Caco-2 (cell line): ENCODE data around the gene CAPZA2. TPM values are rescaled to one million over a fixed set of nuclear protein-coding genes. Genes with fewer than 3 reads are reported as not detected.
"Not testable (repeated sequence)": the region's sequence is repeated elsewhere in the genome, so short reads cannot be mapped to it uniquely, and the experiment has no call there.

Source experiments
- Bru-seq: library from RNA; stranded (reverse); fragments of 400-500 nt; gene quantifications from one replicate; lab custom pipeline; 2021; lab: Mats Ljungman, UMichigan
- BruChase-seq, 2 experiments: library from RNA; stranded (reverse); fragments of 400-500 nt; gene quantifications; one replicate each; lab custom pipeline; 2021; lab: Mats Ljungman, UMichigan
- BruUV-seq: library from RNA; stranded (reverse); fragments of 400-500 nt; replicated peaks from 2 replicates; lab custom pipeline; 2021; lab: Mats Ljungman, UMichigan
- CTCF ChIA-PET: fragments of 300-600 bp; sonication (Branson Sonifier 250); formaldehyde crosslinking; loops from one replicate; lab custom pipeline; 2022; ENCODE audit warnings: antibody characterized with exemption; lab: Charles Lee
- POLR2A ChIA-PET: fragments of 300-600 bp; sonication (Branson Sonifier 250); formaldehyde crosslinking; loops from one replicate; lab custom pipeline; 2022; ENCODE audit warnings: antibody characterized with exemption; lab: Charles Lee
- DNase-seq, 2 experiments: peaks; one replicate each; pipeline versions ENCODE4 v3.0.0 to v3.0.0-alpha.2; 2020 to 2022
- H3K27me3 ChIP-seq: replicated peaks from 2 replicates; pipeline ENCODE4 v1.6.0; 2011; ENCODE audit warnings: low read length; ENCODE audit not compliant: control insufficient read depth, insufficient read depth
- H3K36me3 ChIP-seq: 2 replicates; pipeline ENCODE4 v1.5.1; 2011; ENCODE audit warnings: low read length; ENCODE audit not compliant: control insufficient read depth, insufficient read depth
- H3K4me1 ChIP-seq: fragments of 250-450 bp; sonication (Bioruptor Pico); 2 replicates; pipeline ENCODE4 v1.5.1; 2020; ENCODE audit warnings: mild to moderate bottlenecking
- H3K4me3 ChIP-seq: 2 replicates; pipeline ENCODE4 v1.5.1; 2011; ENCODE audit warnings: low read depth, mild to moderate bottlenecking, control low read depth, low read length
- H3K9me3 ChIP-seq: fragments of 250-450 bp; sonication (Bioruptor Pico); 2 replicates; pipeline ENCODE4 v1.5.1; 2020; ENCODE audit warnings: mild to moderate bottlenecking, moderate library complexity
- H3K27ac Mint-ChIP-seq: one replicate; pipeline ENCODE4 v1.8.0; 2022; ENCODE audit warnings: mixed read lengths; ENCODE audit not compliant: unreplicated experiment
- H3K27me3 Mint-ChIP-seq: one replicate; pipeline ENCODE4 v1.8.0; 2022; ENCODE audit warnings: mixed read lengths; ENCODE audit not compliant: insufficient read depth, unreplicated experiment
- H3K36me3 Mint-ChIP-seq: one replicate; pipeline ENCODE4 v1.8.0; 2022; ENCODE audit warnings: mild to moderate bottlenecking, mixed read lengths; ENCODE audit not compliant: insufficient read depth, unreplicated experiment
- H3K4me1 Mint-ChIP-seq: one replicate; pipeline ENCODE4 v1.8.0; 2022; ENCODE audit warnings: low read depth, mixed read lengths; ENCODE audit not compliant: unreplicated experiment
- H3K4me3 Mint-ChIP-seq: one replicate; pipeline ENCODE4 v1.8.0; 2022; ENCODE audit warnings: mild to moderate bottlenecking, moderate library complexity, mixed read lengths; ENCODE audit not compliant: unreplicated experiment
- H3K9me3 Mint-ChIP-seq: one replicate; pipeline ENCODE4 v1.8.0; 2022; ENCODE audit warnings: mixed read lengths; ENCODE audit not compliant: unreplicated experiment
- intact Hi-C: fragments of 100-400 bp; cut with micrococcal nuclease; formaldehyde crosslinking; loops from one replicate; pipeline ENCODE4 v1.10.0; 2022; ENCODE audit not compliant: unreplicated experiment
- long read RNA-seq: library from polyadenylated mRNA; stranded (forward); transcript quantifications from one replicate; pipeline ENCODE4 v2.0.0, GENCODE V29; 2022
- total RNA-seq: library from RNA; stranded (reverse); gene quantifications from 2 replicates; pipeline ENCODE4 v1.2.3, GENCODE V29; 2022
- TF ChIP-seq, protein P1 (sequence below), 2 experiments: fragments of 200-600 bp in 1 of 2; IDR thresholded peaks; 1 replicate in 1 of 2; 2 replicates in 1 of 2; pipeline versions ENCODE4 v1.5.1 to v1.8.0; 2011 to 2022; ENCODE audit warnings: antibody characterized with exemption in 1 of 2, control low read depth in 1 of 2, inconsistent platforms in 1 of 2, low read depth in 1 of 2, low read length in 1 of 2, mild to moderate bottlenecking in 1 of 2, moderate library complexity in 1 of 2; ENCODE audit not compliant: insufficient read depth in 1 of 2, severe bottlenecking in 1 of 2, unreplicated experiment in 1 of 2

Gene CAPZA2
- 271 and 281 TPM in 2 replicates for total RNA-seq
- Bru-seq, nascent RNA: percentile 93 among the genes with signal in this experiment
- percentile 87 among the genes with signal in this experiment for BruChase-seq, experiment 1, labeled RNA remaining after a 2-hour chase
- BruChase-seq, experiment 2, labeled RNA remaining after a 6-hour chase: percentile 94 among the genes with signal in this experiment
- long read RNA-seq, full-length matches to known transcripts: 806 of 857 reads
- long read RNA-seq, partial matches to known transcripts: 7 of 857 reads
- long read RNA-seq, other reads (novel, unspliced or antisense): 44 of 857 reads

DNA sequence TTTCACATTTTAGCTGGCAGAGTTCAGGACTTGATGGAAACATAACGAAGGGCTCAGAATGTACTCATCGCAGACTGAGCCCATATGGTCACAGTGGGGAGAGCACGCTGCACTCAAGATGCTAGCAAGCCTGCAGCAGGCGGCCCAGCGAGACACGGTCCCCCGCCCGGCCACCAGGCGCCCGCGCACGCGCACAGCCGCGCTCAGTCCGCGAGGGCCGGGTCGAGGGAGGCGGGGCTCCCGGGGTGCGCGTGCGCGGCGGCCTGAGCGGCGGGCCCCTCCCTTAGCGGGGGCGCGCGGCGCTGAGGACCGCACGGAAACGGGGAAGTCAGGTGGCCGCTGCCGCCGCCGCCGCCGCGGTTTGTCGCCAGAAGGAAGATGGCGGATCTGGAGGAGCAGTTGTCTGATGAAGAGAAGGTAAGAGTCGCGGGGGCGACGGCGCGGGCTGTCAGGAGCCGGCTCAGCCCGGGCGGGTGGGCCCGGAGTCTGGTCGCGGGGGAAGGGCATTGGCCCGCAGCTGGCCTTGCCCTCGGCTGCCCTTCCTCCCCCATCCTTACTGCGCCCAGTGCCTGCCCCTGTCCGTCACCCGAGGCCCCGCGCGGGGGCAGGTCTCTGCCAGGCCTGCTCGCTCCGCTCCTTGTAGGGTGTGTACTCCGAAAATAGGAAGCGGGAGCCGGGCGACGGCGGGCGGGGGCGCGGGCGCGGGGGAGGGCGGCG, at the start of gene CAPZA2:
TSS of gene CAPZA2 (plus strand) at position 354 of the 717 bp plus-strand sequence. CDS start at position 379, 25 bp downstream.
- Mint-ChIP-seq H3K27ac (peak within 1 kb of the TSS; percentile 93), H3K36me3 (peaks cover 13% of the 10 kb centered on the region), H3K4me1 (peaks cover 12% of the 10 kb centered on the region), H3K27me3 (no peaks in the 10 kb centered on the region), H3K9me3 (no peaks in the 10 kb centered on the region), H3K4me3 (peak within 1 kb of the TSS; percentile 95)
- no TSS peak for BruUV-seq
- peaks cover 16% of the 10 kb centered on the region for H3K4me1 ChIP-seq
- intact Hi-C loops: loop anchor here (1.0 to 2.0 kb wide), 3 partner anchors 52 to 652 kb away; partner anchors contain the start of genes ST7 and TES
- TF ChIP-seq, protein P1, sequence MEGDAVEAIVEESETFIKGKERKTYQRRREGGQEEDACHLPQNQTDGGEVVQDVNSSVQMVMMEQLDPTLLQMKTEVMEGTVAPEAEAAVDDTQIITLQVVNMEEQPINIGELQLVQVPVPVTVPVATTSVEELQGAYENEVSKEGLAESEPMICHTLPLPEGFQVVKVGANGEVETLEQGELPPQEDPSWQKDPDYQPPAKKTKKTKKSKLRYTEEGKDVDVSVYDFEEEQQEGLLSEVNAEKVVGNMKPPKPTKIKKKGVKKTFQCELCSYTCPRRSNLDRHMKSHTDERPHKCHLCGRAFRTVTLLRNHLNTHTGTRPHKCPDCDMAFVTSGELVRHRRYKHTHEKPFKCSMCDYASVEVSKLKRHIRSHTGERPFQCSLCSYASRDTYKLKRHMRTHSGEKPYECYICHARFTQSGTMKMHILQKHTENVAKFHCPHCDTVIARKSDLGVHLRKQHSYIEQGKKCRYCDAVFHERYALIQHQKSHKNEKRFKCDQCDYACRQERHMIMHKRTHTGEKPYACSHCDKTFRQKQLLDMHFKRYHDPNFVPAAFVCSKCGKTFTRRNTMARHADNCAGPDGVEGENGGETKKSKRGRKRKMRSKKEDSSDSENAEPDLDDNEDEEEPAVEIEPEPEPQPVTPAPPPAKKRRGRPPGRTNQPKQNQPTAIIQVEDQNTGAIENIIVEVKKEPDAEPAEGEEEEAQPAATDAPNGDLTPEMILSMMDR (IDR thresholded peaks at IDR 0.05; ENCODE audit: insufficient read depth in 1 of 2, low read depth in 1 of 2, low read length in 1 of 2, severe bottlenecking in 1 of 2, unreplicated experiment in 1 of 2): peak; percentile 8 to 29
- DNase-seq: peak; percentile 91 to 97
- H3K36me3 ChIP-seq: no peaks in the 10 kb centered on the region
- CTCF ChIA-PET: no interaction called here
- H3K27me3 ChIP-seq: no peaks in the 10 kb centered on the region
- H3K9me3 ChIP-seq: no peaks in the 10 kb centered on the region
- POLR2A ChIA-PET: no interaction called here
- H3K4me3 ChIP-seq: peak within 1 kb of the TSS; percentile 99

- no peaks in the 10 kb centered on the region for H3K36me3 ChIP-seq
- no peak overlapping the region for H3K4me3 ChIP-seq
- no peaks in the 10 kb centered on the region for H3K27me3 ChIP-seq
- BruUV-seq: no TSS peak
- peaks cover 6% of the 10 kb centered on the region for H3K36me3 Mint-ChIP-seq
- DNase-seq: no peak
- no peaks in the 10 kb centered on the region for H3K27me3 Mint-ChIP-seq
- intact Hi-C loops: loop anchor here (5.0 kb wide), 2 partner anchors 64 to 314 kb away; no protein-coding TSS in a partner anchor
- H3K9me3 Mint-ChIP-seq: no peaks in the 10 kb centered on the region
- H3K4me1 Mint-ChIP-seq: peaks cover 34% of the 10 kb centered on the region
- peak overlapping the region; percentile 32 for H3K4me3 Mint-ChIP-seq
- H3K4me1 ChIP-seq: peaks cover 47% of the 10 kb centered on the region
- TF ChIP-seq, protein P1 (IDR thresholded peaks at IDR 0.05; ENCODE audit: insufficient read depth in 1 of 2, low read depth in 1 of 2, low read length in 1 of 2, severe bottlenecking in 1 of 2, unreplicated experiment in 1 of 2): no peak
- POLR2A ChIA-PET: no interaction called here
- H3K27ac Mint-ChIP-seq: peak overlapping the region; percentile 79
- CTCF ChIA-PET: no interaction called here
- H3K9me3 ChIP-seq: no peaks in the 10 kb centered on the region
These were observed 49.5 kb upstream of the CAPZA2 start for GRCh38 chr7:116812860-116813259.

- POLR2A ChIA-PET, CTCF ChIA-PET, H3K27me3 ChIP-seq, H3K27me3 Mint-ChIP-seq, H3K4me3 ChIP-seq, H3K9me3 Mint-ChIP-seq, H3K36me3 ChIP-seq, H3K36me3 Mint-ChIP-seq, DNase-seq, H3K9me3 ChIP-seq, BruUV-seq: not testable (repeated sequence)
- intact Hi-C loops: loop anchor here (5.0 kb wide), 2 partner anchors 64 to 314 kb away; no protein-coding TSS in a partner anchor
- Mint-ChIP-seq H3K4me3 (peak overlapping the region; percentile 32), H3K4me1 (peaks cover 29% of the 10 kb centered on the region), H3K27ac (peak overlapping the region; percentile 79)
- peaks cover 41% of the 10 kb centered on the region for H3K4me1 ChIP-seq
These were observed 49.0 kb upstream of the CAPZA2 start for GRCh38 chr7:116813371-116813770.
